HepG2 (cell line): ENCODE data around the gene ELOVL2. TPM values are rescaled to one million over a fixed set of nuclear protein-coding genes. Genes with fewer than 3 reads are reported as not detected.
A peak's percentile ranks its signal among the peaks of the same experiment; 100 is the strongest.

ENCODE experiments used
- CBX1 ChIP-seq: IDR thresholded peaks from one replicate; pipeline ENCODE4 v1.6.1; 2016; ENCODE audit warnings: antibody characterized with exemption, low read depth
- CREM ChIP-seq, 2 experiments: sonication (generic) in 1 of 2; formaldehyde crosslinking in 1 of 2; IDR thresholded peaks; 2 replicates each; pipeline versions ENCODE4 v1.4.0 to v1.6.1; 2016 to 2020; ENCODE audit warnings: antibody characterized with exemption in 1 of 2, mild to moderate bottlenecking in 1 of 2, missing genetic modification reagents in 1 of 2
- EED ChIP-seq: sonication (generic); formaldehyde crosslinking; IDR thresholded peaks from 2 replicates; pipeline ENCODE4 v1.5.0; 2020; ENCODE audit warnings: mild to moderate bottlenecking, missing genetic modification reagents
- MED1 ChIP-seq: sonication (generic); formaldehyde crosslinking; IDR thresholded peaks from 2 replicates; pipeline ENCODE4 v1.4.0; 2020; ENCODE audit warnings: missing genetic modification reagents
- NFATC3 ChIP-seq: sonication (generic); formaldehyde crosslinking; IDR thresholded peaks from 2 replicates; pipeline ENCODE4 v1.5.1; 2020; ENCODE audit warnings: mild to moderate bottlenecking, missing genetic modification reagents
- POLR2A ChIP-seq, 2 experiments: IDR thresholded peaks; 2 replicates each; pipeline ENCODE4 v1.6.1; 2011; ENCODE audit warnings: low read depth in 2 of 2, low read length in 2 of 2, mild to moderate bottlenecking in 1 of 2, moderate library complexity in 1 of 2; ENCODE audit not compliant: insufficient read depth in 1 of 2
- RFX1 ChIP-seq: fragments of 450-650 bp; IDR thresholded peaks from 2 replicates; pipeline ENCODE4 v1.6.1; 2017
- SNRNP70 ChIP-seq: fragments of 200-400 bp; formaldehyde crosslinking; IDR thresholded peaks from 2 replicates; pipeline ENCODE4 v1.6.1; 2017; ENCODE audit warnings: mild to moderate bottlenecking, low read depth, low read length, moderate library complexity
- THAP9 ChIP-seq: sonication (generic); formaldehyde crosslinking; IDR thresholded peaks from 2 replicates; pipeline ENCODE4; 2020; ENCODE audit warnings: missing genetic modification reagents, mild to moderate bottlenecking, borderline replicate concordance
- ZKSCAN8 ChIP-seq: IDR thresholded peaks from 2 replicates; pipeline ENCODE4 v1.6.1; 2016; ENCODE audit warnings: borderline replicate concordance, missing genetic modification reagents, missing compliant biosample characterization
- ZNF138 ChIP-seq: sonication (generic); formaldehyde crosslinking; IDR thresholded peaks from 2 replicates; pipeline ENCODE4 v1.5.0; 2020; ENCODE audit warnings: mild to moderate bottlenecking, low read depth, missing genetic modification reagents
- ZNF558 ChIP-seq: sonication (generic); formaldehyde crosslinking; IDR thresholded peaks from 2 replicates; pipeline ENCODE4 v1.9.0; 2022; ENCODE audit warnings: mild to moderate bottlenecking, missing genetic modification reagents, borderline replicate concordance
- ZSCAN30 ChIP-seq: sonication (generic); formaldehyde crosslinking; IDR thresholded peaks from 2 replicates; pipeline ENCODE4 v1.5.0; 2020; ENCODE audit warnings: mild to moderate bottlenecking, missing genetic modification reagents
- polyA plus RNA-seq, 8 experiments: library from polyadenylated mRNA; depleted of rRNA in 3 of 8; stranded (reverse) in 7 of 8; unstranded in 1 of 8; fragments of >200 nt; fragmentation: Illumina TruSeq in 4 of 8; extraction: Trizol in 4 of 8; gene quantifications; 2 replicates each; pipeline versions ENCODE4 v1.2.1 to v1.2.3, GENCODE V29; 2011 to 2016; ENCODE audit warnings: low read depth in 4 of 8, missing spikeins in 1 of 8, mixed read lengths in 1 of 8; ENCODE audit not compliant: insufficient read depth in 1 of 8
- total RNA-seq, 5 experiments: library from RNA; depleted of rRNA; stranded (reverse); fragments of >200 nt; fragmentation: Illumina TruSeq; extraction: Trizol; gene quantifications; 2 replicates each; pipeline ENCODE4 v1.2.3, GENCODE V29; 2016; ENCODE audit warnings: low read depth in 1 of 5

ELOVL2 gene
- total and polyA plus RNA-seq, 2 of the 13 experiments (the other 11 are each of a cell fraction or from before 2014, with no cell fraction given), result 43.6 to 65.4 TPM

GRCh38 chr6:11055127-11055627, 11.1 kb upstream of the ELOVL2 start (continued):
- TF ChIP-seq THAP9 (CRISPR knock-in tag) (no peak), RFX1 (no peak), ZNF138 (CRISPR knock-in tag) (no peak), POLR2A (IDR thresholded peaks at IDR 0.05; ENCODE audit: insufficient read depth in 1 of 2, low read depth in 2 of 2, low read length in 2 of 2) (no peak), CREM (IDR thresholded peaks at IDR 0.05) (peak; percentile 81), CREM (CRISPR knock-in tag; IDR thresholded peaks at IDR 0.05) (no peak), ZNF558 (no peak), ZKSCAN8 (CRISPR knock-in tag) (no peak), NFATC3 (no peak), SNRNP70 (no peak), MED1 (CRISPR knock-in tag) (peak; percentile 61), EED (no peak), ZSCAN30 (CRISPR knock-in tag) (no peak), CBX1 (no peak)
